OCI-LY3 (cell line): ENCODE results near the gene ODAD2.

ENCODE experiments used
- H2AFZ ChIP-seq: fragments of 200-600, 300-600 bp; shearing (Covaris generic); 2 replicates; pipeline ENCODE4 v1.6.0; 2014; ENCODE audit warnings: antibody characterized with exemption, low read depth, low read length
- H3K27ac ChIP-seq: fragments of 200-600, 300-600 bp; sonication (generic); 2 replicates; pipeline ENCODE4 v1.5.1; 2014; ENCODE audit warnings: mild to moderate bottlenecking, low read length, moderate library complexity, mixed read lengths
- H3K27me3 ChIP-seq: fragments of 200-600, 300-600 bp; sonication (generic); 2 replicates; pipeline ENCODE4 v1.6.1; 2014; ENCODE audit warnings: low read depth, low read length, mixed read lengths
- H3K36me3 ChIP-seq: fragments of 200-600, 300-600 bp; sonication (generic); replicated peaks from 2 replicates; pipeline ENCODE3; 2014; ENCODE audit warnings: low read depth, low read length, mixed read lengths
- H3K4me1 ChIP-seq: fragments of 300-600, 200-600 bp; sonication (generic); 2 replicates; pipeline ENCODE4 v1.6.1; 2014; ENCODE audit warnings: low read length, mixed read lengths
- H3K4me2 ChIP-seq: fragments of 200-600, 300-600 bp; sonication (generic); 2 replicates; pipeline ENCODE4 v1.6.1; 2014; ENCODE audit warnings: low read length, mixed read lengths
- H3K4me3 ChIP-seq: fragments of 300-600, 200-600 bp; sonication (generic); 2 replicates; pipeline ENCODE4 v1.5.1; 2014; ENCODE audit warnings: antibody characterized with exemption, mild to moderate bottlenecking, low read length, moderate library complexity
- H3K79me2 ChIP-seq: fragments of 300-600, 200-600 bp; shearing (Covaris generic); 2 replicates; pipeline ENCODE4 v1.6.1; 2014; ENCODE audit warnings: mild to moderate bottlenecking, low read length, mixed read lengths
- H3K9ac ChIP-seq: fragments of 300-600, 200-600 bp; shearing (Covaris generic); 2 replicates; pipeline ENCODE4 v1.6.0; 2014; ENCODE audit warnings: mild to moderate bottlenecking, low read length, moderate library complexity
- H3K9me3 ChIP-seq: fragments of 200-600, 300-600 bp; shearing (Covaris generic); 2 replicates; pipeline ENCODE4 v1.6.1; 2014; ENCODE audit warnings: low read length, mixed read lengths; ENCODE audit not compliant: insufficient read depth
- H4K20me1 ChIP-seq: fragments of 200-600, 300-600 bp; sonication (generic); 2 replicates; pipeline ENCODE4 v1.6.1; 2016; ENCODE audit warnings: low read length, mixed read lengths; ENCODE audit not compliant: insufficient read depth
- CTCF ChIP-seq: fragments of 200-600, 300-600 bp; sonication (generic); IDR thresholded peaks from 2 replicates; pipeline ENCODE4 v1.5.1; 2014; ENCODE audit warnings: antibody characterized with exemption, low read length, low read depth
- EZH2phosphoT487 ChIP-seq: fragments of 200-600 bp; shearing (Covaris generic); IDR thresholded peaks from 2 replicates; pipeline ENCODE4 v1.6.1; 2018; ENCODE audit warnings: antibody characterized with exemption, mixed run types, low read depth

Gene ODAD2

GRCh38 chr10:28036587-28036986 is 37.7 kb upstream of the ODAD2 start:
- Histone ChIP-seq H3K27me3 (no peaks in the 10 kb centered on the region), H3K4me3 (no peak overlapping the region), H2AFZ (no peak overlapping the region), H3K79me2 (no peaks in the 10 kb centered on the region), H4K20me1 (no peaks in the 10 kb centered on the region), H3K27ac (no peak overlapping the region), H3K4me1 (no peaks in the 10 kb centered on the region), H3K36me3 (no peaks in the 10 kb centered on the region), H3K9ac (no peak overlapping the region), H3K4me2 (no peak overlapping the region), H3K9me3 (no peaks in the 10 kb centered on the region)
- TF ChIP-seq CTCF, result no peak
- TF ChIP-seq EZH2phosphoT487, result no peak

- no peak overlapping the region for H3K27ac ChIP-seq
- H3K36me3 ChIP-seq, result no peaks in the 10 kb centered on the region
- no peaks in the 10 kb centered on the region for H3K79me2 ChIP-seq
- H2AFZ ChIP-seq, result no peak overlapping the region
- no peak overlapping the region for H3K9ac ChIP-seq
- no peaks in the 10 kb centered on the region for H3K4me1 ChIP-seq
- TF ChIP-seq EZH2phosphoT487, result no peak
- no peak for TF ChIP-seq CTCF
- no peaks in the 10 kb centered on the region for H4K20me1 ChIP-seq
- H3K27me3 ChIP-seq, result no peaks in the 10 kb centered on the region
- H3K4me2 ChIP-seq, result no peak overlapping the region
- H3K4me3 ChIP-seq, result no peak overlapping the region
- H3K9me3 ChIP-seq, result no peaks in the 10 kb centered on the region
Measured at GRCh38 chr10:28020993-28021982, 22.4 kb upstream of the ODAD2 start.

- no peak for TF ChIP-seq CTCF
- TF ChIP-seq EZH2phosphoT487, result no peak
- H2AFZ ChIP-seq, result no peak overlapping the region
Measured at GRCh38 chr10:28020080-28020860, 21.4 kb upstream of the ODAD2 start.

GRCh38 chr10:28014651-28015050 is 15.8 kb upstream of the ODAD2 start:
- H3K79me2 ChIP-seq, result no peaks in the 10 kb centered on the region
- H3K4me2 ChIP-seq, result no peak overlapping the region
- no peak overlapping the region for H3K4me3 ChIP-seq
- no peak overlapping the region for H2AFZ ChIP-seq
- no peak overlapping the region for H3K9ac ChIP-seq
- H3K4me1 ChIP-seq, result no peaks in the 10 kb centered on the region
- H3K9me3 ChIP-seq, result no peaks in the 10 kb centered on the region
- no peaks in the 10 kb centered on the region for H4K20me1 ChIP-seq
- H3K27ac ChIP-seq, result no peak overlapping the region
- TF ChIP-seq EZH2phosphoT487 (no peak), CTCF (no peak)
- no peaks in the 10 kb centered on the region for H3K27me3 ChIP-seq
- no peaks in the 10 kb centered on the region for H3K36me3 ChIP-seq

More at GRCh38 chr10:28020080-28020860, 21.4 kb upstream of the ODAD2 start:
- no peaks in the 10 kb centered on the region for H3K36me3 ChIP-seq
- no peak overlapping the region for H3K9ac ChIP-seq
- H3K4me3 ChIP-seq, result no peak overlapping the region
- no peaks in the 10 kb centered on the region for H3K9me3 ChIP-seq
- H3K27me3 ChIP-seq, result no peaks in the 10 kb centered on the region
- H3K4me1 ChIP-seq, result no peaks in the 10 kb centered on the region
- H4K20me1 ChIP-seq, result no peaks in the 10 kb centered on the region
- no peak overlapping the region for H3K4me2 ChIP-seq
- no peaks in the 10 kb centered on the region for H3K79me2 ChIP-seq
- no peak overlapping the region for H3K27ac ChIP-seq
